ENCODE measurements around the gene RNF166.
"Not testable (repeated sequence)": the region's sequence is repeated elsewhere in the genome, so short reads cannot be mapped to it uniquely, and the experiment has no call there.

The RNF166 gene

GRCh38 chr16:88669493-88669892 lies 36.7 kb downstream of the RNF166 start:
- not testable (repeated sequence) for DNase-seq

GRCh38 chr16:88667461-88667860 lies 38.7 kb downstream of the RNF166 start:
- DNase-seq: no peak

- DNase-seq: no peak
Observed at GRCh38 chr16:88665570-88665969, 40.6 kb downstream of the RNF166 start.

GRCh38 chr16:88665148-88665547 lies 41.1 kb downstream of the RNF166 start:
- DNase-seq: no peak

GRCh38 chr16:88662843-88663606 lies 43.2 kb downstream of the RNF166 start, which contains the start of gene MVD:
MVD (minus strand) TSS chr16:88663091; CDS start chr16:88663080, 11 bp downstream.
- DNase-seq: peak; percentile 76 to 90

- DNase-seq: no peak
Observed at GRCh38 chr16:88662222-88662842, 43.9 kb downstream of the RNF166 start.

GRCh38 chr16:88661468-88661867 lies 44.7 kb downstream of the RNF166 start:
- no peak for DNase-seq

- DNase-seq: no peak
Observed at GRCh38 chr16:88659160-88659559, 47.0 kb downstream of the RNF166 start.

- no peak for DNase-seq
Observed at GRCh38 chr16:88658714-88659113, 47.5 kb downstream of the RNF166 start.

- no peak for DNase-seq
Observed at GRCh38 chr16:88657371-88657770, 48.8 kb downstream of the RNF166 start.

- no peak for DNase-seq
Observed at GRCh38 chr16:88656291-88656980, 49.8 kb downstream of the RNF166 start.

- no peak for DNase-seq
Observed at GRCh38 chr16:88655733-88656281, 50.4 kb downstream of the RNF166 start.

- no peak for DNase-seq
Observed at GRCh38 chr16:88655053-88655732, 51.0 kb downstream of the RNF166 start.

GRCh38 chr16:88654363-88655052 lies 51.7 kb downstream of the RNF166 start:
- DNase-seq: no peak

- DNase-seq: no peak
Observed at GRCh38 chr16:88653596-88654362, 52.4 kb downstream of the RNF166 start.

GRCh38 chr16:88653101-88653500 lies 53.1 kb downstream of the RNF166 start:
- DNase-seq: no peak

- DNase-seq: no peak
Observed at GRCh38 chr16:88652762-88653063, 53.5 kb downstream of the RNF166 start.

- DNase-seq: no peak
Observed at GRCh38 chr16:88651989-88652761, 54.0 kb downstream of the RNF166 start.

- peak; percentile 37 to 46 for DNase-seq
Observed at GRCh38 chr16:88651276-88651988, 54.8 kb downstream of the RNF166 start.

GRCh38 chr16:88650749-88651275 lies 55.4 kb downstream of the RNF166 start, which contains the start of gene CYBA:
CYBA (minus strand) TSS chr16:88651053; CDS start chr16:88651013, 40 bp downstream.
- DNase-seq: peak; percentile 25 to 65
